AG04450 (cell line): ENCODE data around the gene MEAF6. TPM values are rescaled to one million over a fixed set of nuclear protein-coding genes. Genes with fewer than 3 reads are reported as not detected.

ENCODE experiments used
- CTCF ChIA-PET: fragments of 300-600, 350-600 bp; formaldehyde crosslinking; extraction: SDS; loops from one replicate; lab custom pipeline; 2022; ENCODE audit warnings: antibody characterized with exemption, inconsistent platforms; lab: Charles Lee
- POLR2A ChIA-PET: fragments of 350-600 bp; formaldehyde crosslinking; extraction: SDS; loops from one replicate; lab custom pipeline; 2021; ENCODE audit warnings: antibody characterized with exemption, inconsistent platforms; lab: Yijun Ruan, JAX
- DNase-seq: peaks from one replicate; pipeline ENCODE4 v3.0.0-alpha.2; 2011; ENCODE audit warnings: low read depth, low spot score
- H3K27ac ChIP-seq: one replicate; pipeline ENCODE4 v1.5.1; 2012; ENCODE audit warnings: low read depth, low read length, control low read depth
- H3K27me3 ChIP-seq: one replicate; pipeline ENCODE4 v1.6.0; 2012; ENCODE audit warnings: low read length; ENCODE audit not compliant: control insufficient read depth, insufficient read depth
- H3K4me3 ChIP-seq: 2 replicates; pipeline ENCODE4 v1.5.1; 2011; ENCODE audit warnings: mild to moderate bottlenecking, low read depth, low read length, control low read depth
- H3K9me3 ChIP-seq: 2 replicates; pipeline ENCODE4 v1.5.1; 2012; ENCODE audit warnings: low read length; ENCODE audit not compliant: control insufficient read depth, insufficient read depth
- polyA plus RNA-seq: library from polyadenylated mRNA; depleted of rRNA; stranded (reverse); fragments of >200 nt; gene quantifications from 2 replicates; pipeline ENCODE4 v1.2.3, GENCODE V29; 2011
- TF ChIP-seq, protein P1 (sequence below): IDR thresholded peaks from 2 replicates; pipeline ENCODE4 v1.5.1; 2011; ENCODE audit warnings: low read depth, low read length, control low read depth, inconsistent platforms

The MEAF6 gene
- polyA plus RNA-seq, 1 experiment, result 69.6 TPM

DNA sequence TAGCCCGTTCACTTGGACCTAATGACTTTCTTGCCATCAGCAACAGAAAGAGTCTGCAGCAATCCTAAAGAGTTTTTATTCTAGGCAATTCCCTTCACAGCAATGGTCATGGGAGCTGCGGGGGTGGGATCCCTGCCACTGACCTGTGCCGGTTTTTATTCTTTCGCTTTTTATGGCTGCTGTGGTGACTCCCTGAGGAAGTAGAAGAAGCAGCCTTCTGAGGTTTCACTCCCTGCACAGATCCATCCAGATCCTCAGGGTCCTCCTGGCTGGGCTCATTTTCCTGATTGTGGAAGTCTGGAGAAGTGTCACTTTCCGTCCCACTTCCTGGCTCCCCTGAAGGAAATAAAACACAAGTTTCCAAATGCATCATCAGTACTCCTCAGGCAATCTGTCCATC lies 12.9 kb downstream of the MEAF6 start:
- no peak overlapping the region for H3K4me3 ChIP-seq
- ChIA-PET CTCF (interaction anchor here (1.7 to 7.3 kb wide), 3 partner anchors 13 to 47 kb away, joined by 4 to 76 read pairs (median 14); partner anchors contain the start of gene MEAF6), POLR2A (no interaction called here)
- H3K27me3 ChIP-seq, result no peaks in the 10 kb centered on the region
- H3K27ac ChIP-seq, result no peak overlapping the region
- no peaks in the 10 kb centered on the region for H3K9me3 ChIP-seq
- no peak for DNase-seq
- TF ChIP-seq, protein P1, sequence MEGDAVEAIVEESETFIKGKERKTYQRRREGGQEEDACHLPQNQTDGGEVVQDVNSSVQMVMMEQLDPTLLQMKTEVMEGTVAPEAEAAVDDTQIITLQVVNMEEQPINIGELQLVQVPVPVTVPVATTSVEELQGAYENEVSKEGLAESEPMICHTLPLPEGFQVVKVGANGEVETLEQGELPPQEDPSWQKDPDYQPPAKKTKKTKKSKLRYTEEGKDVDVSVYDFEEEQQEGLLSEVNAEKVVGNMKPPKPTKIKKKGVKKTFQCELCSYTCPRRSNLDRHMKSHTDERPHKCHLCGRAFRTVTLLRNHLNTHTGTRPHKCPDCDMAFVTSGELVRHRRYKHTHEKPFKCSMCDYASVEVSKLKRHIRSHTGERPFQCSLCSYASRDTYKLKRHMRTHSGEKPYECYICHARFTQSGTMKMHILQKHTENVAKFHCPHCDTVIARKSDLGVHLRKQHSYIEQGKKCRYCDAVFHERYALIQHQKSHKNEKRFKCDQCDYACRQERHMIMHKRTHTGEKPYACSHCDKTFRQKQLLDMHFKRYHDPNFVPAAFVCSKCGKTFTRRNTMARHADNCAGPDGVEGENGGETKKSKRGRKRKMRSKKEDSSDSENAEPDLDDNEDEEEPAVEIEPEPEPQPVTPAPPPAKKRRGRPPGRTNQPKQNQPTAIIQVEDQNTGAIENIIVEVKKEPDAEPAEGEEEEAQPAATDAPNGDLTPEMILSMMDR, result no peak

DNA sequence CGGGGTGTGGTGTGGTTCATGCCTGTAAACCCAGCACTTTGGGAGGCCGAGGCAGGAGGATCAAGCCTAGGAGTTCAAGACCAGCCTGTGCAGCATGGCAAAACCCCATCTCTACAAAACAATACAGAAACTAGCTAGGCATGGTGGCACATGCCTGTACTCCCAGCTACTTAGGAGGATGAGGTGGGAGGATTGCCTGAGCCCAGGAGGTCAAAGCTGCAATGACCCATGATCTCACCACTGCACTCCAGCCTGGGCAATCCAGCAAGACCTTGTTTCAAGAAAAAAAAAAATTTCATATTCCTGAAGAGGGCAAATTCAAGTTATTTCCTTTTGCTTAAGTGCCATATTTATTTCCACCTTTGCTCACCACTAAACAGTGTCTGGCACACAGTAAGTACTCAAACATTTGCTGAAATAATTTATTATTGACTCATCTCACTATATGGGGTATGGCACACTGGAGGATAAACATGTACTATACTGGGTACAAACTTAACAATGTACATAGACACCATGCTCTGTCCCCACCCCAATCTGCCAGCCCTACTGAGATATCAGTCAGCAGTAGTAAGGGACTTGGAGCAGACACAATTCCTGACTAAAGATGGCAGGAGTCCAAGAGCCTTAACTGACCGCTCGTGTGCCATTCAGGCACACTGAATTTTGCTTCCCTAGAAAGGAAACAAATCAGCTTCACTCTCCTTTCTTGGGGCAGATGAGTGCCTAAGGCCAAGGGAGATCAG lies 15.5 kb downstream of the MEAF6 start:
- H3K27ac ChIP-seq, result no peak overlapping the region

DNA sequence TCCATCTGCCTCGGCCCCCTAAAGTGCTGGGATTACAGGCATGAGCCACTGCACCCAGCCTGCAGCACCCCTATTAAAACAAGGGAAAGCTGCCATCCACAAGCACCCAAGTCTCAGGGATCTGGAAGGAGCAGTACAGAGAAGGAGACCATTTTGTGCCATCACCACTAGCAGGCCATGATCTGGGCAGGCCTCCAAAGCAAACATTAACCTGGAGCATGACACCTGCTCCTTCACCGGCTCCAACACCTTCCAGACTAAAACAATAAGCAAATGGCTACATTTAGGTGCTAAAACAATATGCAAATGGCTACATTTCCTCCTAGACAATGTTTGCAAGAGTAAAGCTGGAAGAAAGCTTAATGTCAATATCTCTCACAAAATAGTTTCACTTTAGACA lies 16.7 kb downstream of the MEAF6 start:
- no peaks in the 10 kb centered on the region for H3K9me3 ChIP-seq
- no peak for DNase-seq
- POLR2A ChIA-PET, result no interaction called here
- CTCF ChIA-PET, result interaction anchor here (1.0 to 7.3 kb wide), 4 partner anchors 11 to 184 kb away, joined by 3 to 81 read pairs (median 40); partner anchors contain the start of gene MEAF6
- no peak overlapping the region for H3K27ac ChIP-seq
- TF ChIP-seq, protein P1, result no peak
- H3K4me3 ChIP-seq, result no peak overlapping the region
- H3K27me3 ChIP-seq, result no peaks in the 10 kb centered on the region

More for the DNA sequence above, 15.5 kb downstream of the MEAF6 start:
- TF ChIP-seq, protein P1, result no peak
- Histone ChIP-seq H3K27me3 (no peaks in the 10 kb centered on the region), H3K9me3 (no peaks in the 10 kb centered on the region), H3K4me3 (no peak overlapping the region)
- CTCF ChIA-PET, result interaction anchor here (1.0 to 7.3 kb wide), 4 partner anchors 10 to 183 kb away, joined by 4 to 81 read pairs (median 42); partner anchors contain the start of gene MEAF6
- no peak for DNase-seq
- POLR2A ChIA-PET, result no interaction called here

DNA sequence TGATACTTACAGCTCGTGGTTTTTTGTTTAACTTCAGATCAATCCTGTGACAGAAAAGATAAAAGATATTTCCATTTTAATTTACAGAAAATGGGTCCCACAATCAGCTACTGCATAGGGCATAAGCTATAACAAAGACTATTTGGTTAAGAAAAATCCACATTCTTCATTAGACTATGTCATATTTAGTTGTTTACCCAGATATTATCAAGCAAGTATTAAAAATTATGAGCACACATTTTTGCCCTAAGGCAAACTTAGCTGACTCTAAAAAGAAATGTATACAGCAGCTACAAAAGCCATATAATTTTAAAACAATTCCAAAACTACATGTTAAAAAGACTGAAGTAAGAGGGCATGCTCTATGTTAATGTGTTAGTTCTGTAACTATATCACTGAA lies 18.7 kb downstream of the MEAF6 start:
- TF ChIP-seq, protein P1, result no peak
- H3K27ac ChIP-seq, result no peak overlapping the region
- ChIA-PET POLR2A (no interaction called here), CTCF (interaction anchor here (0.5 to 6.1 kb wide), 9 partner anchors 9 to 1353 kb away, joined by 3 to 81 read pairs (median 6); partner anchors contain the start of gene MEAF6)
- DNase-seq, result no peak
- no peak overlapping the region for H3K4me3 ChIP-seq
- H3K27me3 ChIP-seq, result no peaks in the 10 kb centered on the region
- no peaks in the 10 kb centered on the region for H3K9me3 ChIP-seq
